Keratinocyte (primary cell): ENCODE data around the gene TXNL4A. TPM values are rescaled to one million over a fixed set of nuclear protein-coding genes. Genes with fewer than 3 reads are reported as not detected.
"Not testable (repeated sequence)": the region's sequence is repeated elsewhere in the genome, so short reads cannot be mapped to it uniquely, and the experiment has no call there.

Experiments used
- DNase-seq: peaks from one replicate; pipeline ENCODE4 v3.0.0-alpha.2; 2011; ENCODE audit warnings: low read depth, missing footprints, low spot score
- FAIRE-seq: peaks from 2 replicates; lab custom pipeline; 2011; peaks lifted over from hg19 to GRCh38; lab: Jason Lieb, UNC
- H2AFZ ChIP-seq: 2 replicates; pipeline ENCODE4 v1.6.0; 2012; ENCODE audit warnings: low read length, control low read depth, inconsistent platforms; ENCODE audit not compliant: control insufficient read depth
- H3K27ac ChIP-seq: 2 replicates; pipeline ENCODE4 v1.5.1; 2011; ENCODE audit warnings: low read length; ENCODE audit not compliant: control insufficient read depth, insufficient read depth
- H3K27me3 ChIP-seq: 3 replicates; pipeline ENCODE4 v1.6.0; 2011; ENCODE audit warnings: low read length; ENCODE audit not compliant: control insufficient read depth, insufficient read depth; ENCODE audit errors: extremely low read depth
- H3K36me3 ChIP-seq, 2 experiments: 2 replicates in 1 of 2; 3 replicates in 1 of 2; pipeline ENCODE4 v1.5.1; 2011; ENCODE audit warnings: low read length in 2 of 2, mild to moderate bottlenecking in 1 of 2; ENCODE audit not compliant: control insufficient read depth in 2 of 2, insufficient read depth in 2 of 2; ENCODE audit errors: extremely low read depth in 1 of 2
- H3K4me1 ChIP-seq: 3 replicates; pipeline ENCODE4 v1.5.1; 2011; ENCODE audit warnings: low read length; ENCODE audit not compliant: control insufficient read depth, insufficient read depth; ENCODE audit errors: extremely low read depth
- H3K4me2 ChIP-seq: 3 replicates; pipeline ENCODE4 v1.6.0; 2011; ENCODE audit warnings: low read depth, low read length; ENCODE audit not compliant: control insufficient read depth, insufficient read depth; ENCODE audit errors: extremely low read depth
- H3K4me3 ChIP-seq, 3 experiments: fragments of 200-600 bp in 1 of 3; sonication (generic) in 1 of 3; 2 replicates in 2 of 3; 3 replicates in 1 of 3; pipeline ENCODE4 v1.5.1; 2011 to 2016; ENCODE audit warnings: low read length in 3 of 3, mild to moderate bottlenecking in 3 of 3, control low read depth in 2 of 3, inconsistent platforms in 1 of 3, low read depth in 1 of 3, mixed read lengths in 1 of 3, mixed run types in 1 of 3, moderate library complexity in 1 of 3; ENCODE audit not compliant: control insufficient read depth in 2 of 3, insufficient read depth in 2 of 3; ENCODE audit errors: extremely low read depth in 1 of 3
- H3K79me2 ChIP-seq: 2 replicates; pipeline ENCODE4 v1.6.0; 2012; ENCODE audit warnings: low read length; ENCODE audit not compliant: control insufficient read depth, insufficient read depth
- H3K9ac ChIP-seq: 3 replicates; pipeline ENCODE4 v1.6.0; 2011; ENCODE audit warnings: low read length; ENCODE audit not compliant: control insufficient read depth, insufficient read depth; ENCODE audit errors: extremely low read depth
- H3K9me1 ChIP-seq: 3 replicates; pipeline ENCODE4 v1.6.0; 2011; ENCODE audit warnings: low read length; ENCODE audit not compliant: control insufficient read depth, insufficient read depth; ENCODE audit errors: extremely low read depth
- H3K9me3 ChIP-seq: 2 replicates; pipeline ENCODE4 v1.5.1; 2012; ENCODE audit warnings: low read depth, low read length; ENCODE audit not compliant: control insufficient read depth
- H4K20me1 ChIP-seq: 3 replicates; pipeline ENCODE4 v1.6.0; 2011; ENCODE audit warnings: low read length; ENCODE audit not compliant: control insufficient read depth, insufficient read depth; ENCODE audit errors: extremely low read depth
- EZH2 ChIP-seq: IDR thresholded peaks from one replicate; pipeline ENCODE4 v1.6.1; 2012; ENCODE audit warnings: inconsistent platforms, mild to moderate bottlenecking, low read length, moderate library complexity
- dilution Hi-C: fragments of 300-500 bp; cut with MboI; formaldehyde crosslinking; loops from one replicate; pipeline ENCODE4 v1.7.0; 2020; ENCODE audit warnings: low sequenced_read_pairs; ENCODE audit not compliant: extremely low pct_ligation_motif_present
- polyA plus RNA-seq, 5 experiments: library from polyadenylated mRNA; depleted of rRNA in 3 of 5; stranded (reverse) in 3 of 5; stranded (forward) in 1 of 5; unstranded in 1 of 5; fragments of >200 nt; gene quantifications; 1 replicate in 1 of 5; 2 replicates in 3 of 5; 3 replicates in 1 of 5; pipeline versions ENCODE4 v1.2.1 to v1.2.3, GENCODE V29; 2011 to 2012; ENCODE audit warnings: missing spikeins in 2 of 5, low read depth in 1 of 5, low replicate concordance in 1 of 5
- TF ChIP-seq, protein P1 (sequence below), 3 experiments: IDR thresholded peaks in 1 of 3; conservative IDR thresholded peaks in 1 of 3; optimal IDR thresholded peaks in 1 of 3; 2 replicates in 2 of 3; 3 replicates in 1 of 3; pipeline versions ENCODE3 to v1.5.1; 2011; ENCODE audit warnings: low read length in 3 of 3, mild to moderate bottlenecking in 3 of 3, moderate library complexity in 2 of 3, control low read depth in 1 of 3, inconsistent platforms in 1 of 3; ENCODE audit not compliant: insufficient read depth in 2 of 3; ENCODE audit errors: extremely low read depth in 1 of 3

TXNL4A gene
- polyA plus RNA-seq, 1 donor (not counting 4 experiments of a cell fraction or from before 2014, with no cell fraction given) = 142 TPM

DNA sequence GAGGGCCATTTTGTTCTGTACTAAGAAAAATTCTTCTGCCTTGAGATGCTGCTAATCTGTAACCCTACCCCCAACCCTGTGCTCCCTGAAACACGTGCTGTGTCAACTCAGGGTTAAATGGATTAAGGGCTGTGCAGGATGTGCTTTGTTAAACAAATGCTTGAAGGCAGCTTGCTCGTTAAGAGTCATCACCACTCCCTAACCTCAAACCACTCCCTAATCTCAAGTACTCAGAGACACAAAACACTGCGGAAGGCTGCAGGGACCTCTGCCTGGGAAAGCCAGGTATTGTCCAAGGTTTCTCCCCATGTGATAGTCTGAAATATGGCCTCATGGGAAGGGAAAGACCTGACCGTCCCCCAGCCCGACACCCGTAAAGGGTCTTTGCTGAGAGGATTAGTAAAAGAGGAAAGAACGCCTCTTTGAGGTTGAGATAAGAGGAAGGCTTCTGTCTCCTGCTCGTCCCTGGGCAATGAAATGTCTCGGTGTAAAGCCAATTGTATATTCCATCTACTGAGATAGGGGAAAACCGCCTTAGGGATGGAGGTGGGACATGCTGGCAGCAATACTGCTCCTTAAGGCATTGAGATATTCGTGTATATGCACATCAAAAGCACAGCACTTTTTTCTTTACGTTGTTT is 28.1 kb downstream of the TXNL4A start:
- H3K79me2 ChIP-seq, H3K27me3 ChIP-seq, dilution Hi-C loops, H3K9me1 ChIP-seq, H3K36me3 ChIP-seq, H3K9me3 ChIP-seq, FAIRE-seq, H4K20me1 ChIP-seq: not testable (repeated sequence)
- peak overlapping the region; percentile 78 for H2AFZ ChIP-seq
- H3K4me3 ChIP-seq = peak overlapping the region in 1 of 3 experiments; percentile 27
- peak overlapping the region; percentile 65 for H3K9ac ChIP-seq
- peak; percentile 57 for DNase-seq
- H3K27ac ChIP-seq = peak overlapping the region; percentile 53
- H3K4me2 ChIP-seq = peak overlapping the region; percentile 73
- peaks cover 37% of the 10 kb centered on the region for H3K4me1 ChIP-seq
- TF ChIP-seq, protein P1, sequence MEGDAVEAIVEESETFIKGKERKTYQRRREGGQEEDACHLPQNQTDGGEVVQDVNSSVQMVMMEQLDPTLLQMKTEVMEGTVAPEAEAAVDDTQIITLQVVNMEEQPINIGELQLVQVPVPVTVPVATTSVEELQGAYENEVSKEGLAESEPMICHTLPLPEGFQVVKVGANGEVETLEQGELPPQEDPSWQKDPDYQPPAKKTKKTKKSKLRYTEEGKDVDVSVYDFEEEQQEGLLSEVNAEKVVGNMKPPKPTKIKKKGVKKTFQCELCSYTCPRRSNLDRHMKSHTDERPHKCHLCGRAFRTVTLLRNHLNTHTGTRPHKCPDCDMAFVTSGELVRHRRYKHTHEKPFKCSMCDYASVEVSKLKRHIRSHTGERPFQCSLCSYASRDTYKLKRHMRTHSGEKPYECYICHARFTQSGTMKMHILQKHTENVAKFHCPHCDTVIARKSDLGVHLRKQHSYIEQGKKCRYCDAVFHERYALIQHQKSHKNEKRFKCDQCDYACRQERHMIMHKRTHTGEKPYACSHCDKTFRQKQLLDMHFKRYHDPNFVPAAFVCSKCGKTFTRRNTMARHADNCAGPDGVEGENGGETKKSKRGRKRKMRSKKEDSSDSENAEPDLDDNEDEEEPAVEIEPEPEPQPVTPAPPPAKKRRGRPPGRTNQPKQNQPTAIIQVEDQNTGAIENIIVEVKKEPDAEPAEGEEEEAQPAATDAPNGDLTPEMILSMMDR (optimal IDR thresholded peaks at IDR 0.05 in 1 of 3, IDR thresholded peaks at IDR 0.05 in 1 of 3, conservative IDR thresholded peaks at IDR 0.05 in 1 of 3; ENCODE audit: extremely low read depth in 1 of 3, insufficient read depth in 2 of 3, low read length in 3 of 3) = peak in 1 of 3 experiments; percentile 20

GRCh38 chr18:79958981-79959380 is 29.4 kb downstream of the TXNL4A start:
- H2AFZ ChIP-seq = no peak overlapping the region
- TF ChIP-seq EZH2 = no peak
- TF ChIP-seq, protein P1 (optimal IDR thresholded peaks at IDR 0.05 in 1 of 3, IDR thresholded peaks at IDR 0.05 in 1 of 3, conservative IDR thresholded peaks at IDR 0.05 in 1 of 3; ENCODE audit: extremely low read depth in 1 of 3, insufficient read depth in 2 of 3, low read length in 3 of 3) = no peak
- peaks cover 0 to 2% of the 10 kb centered on the region in 2 experiments for H3K36me3 ChIP-seq
- H3K9me1 ChIP-seq = no peaks in the 10 kb centered on the region
- no peaks in the 10 kb centered on the region for H4K20me1 ChIP-seq
- FAIRE-seq (no peak), DNase-seq (no peak)
- no peak overlapping the region for H3K4me2 ChIP-seq
- no peak overlapping the region for H3K4me3 ChIP-seq
- H3K27ac ChIP-seq = no peak overlapping the region
- no peak overlapping the region for H3K9ac ChIP-seq
- H3K79me2 ChIP-seq = no peaks in the 10 kb centered on the region
- dilution Hi-C loops = no loop called here
- H3K4me1 ChIP-seq = peaks cover 35% of the 10 kb centered on the region
- H3K9me3 ChIP-seq = no peaks in the 10 kb centered on the region
- H3K27me3 ChIP-seq = no peaks in the 10 kb centered on the region
